IPS DF 6.9 (cell line): Measurements from ENCODE around the gene UCN3.

Experiments
- DNase-seq: peaks from one replicate; pipeline ENCODE4 v3.0.0-alpha.2; 2013; ENCODE audit warnings: low read depth, low spot score
- H3K27ac ChIP-seq: one replicate; pipeline ENCODE4 v1.5.1; 2013; ENCODE audit warnings: low read length, control low read depth
- H3K27me3 ChIP-seq: 2 replicates; pipeline ENCODE4 v1.6.1; 2013; ENCODE audit warnings: mild to moderate bottlenecking, low read length; ENCODE audit not compliant: control insufficient read depth, insufficient read depth
- H3K36me3 ChIP-seq: 2 replicates; pipeline ENCODE4 v1.6.1; 2013; ENCODE audit warnings: low read length; ENCODE audit not compliant: control insufficient read depth, insufficient read depth
- H3K4me1 ChIP-seq: 2 replicates; pipeline ENCODE4 v1.6.1; 2013; ENCODE audit warnings: low read length; ENCODE audit not compliant: control insufficient read depth, insufficient read depth
- H3K4me3 ChIP-seq: 2 replicates; pipeline ENCODE4 v1.5.1; 2013; ENCODE audit warnings: mild to moderate bottlenecking, low read length
- H3K9me3 ChIP-seq: 2 replicates; pipeline ENCODE4 v1.6.1; 2013; ENCODE audit warnings: low read length, inconsistent platforms; ENCODE audit not compliant: control insufficient read depth, insufficient read depth
- WGBS: extraction: QIAGEN DNeasy Blood & Tissue Kit; methylation state at CpG from one replicate; pipeline ENCODE4 v1.1.7; 2013; ENCODE audit warnings: mixed read lengths, missing lambda C conversion rate; ENCODE audit not compliant: insufficient read length, insufficient coverage; 5-methylcytosine and 5-hydroxymethylcytosine counted together

Gene UCN3

GRCh38 chr10:5387169-5387568 lies 22.4 kb downstream of the UCN3 start:
- Histone ChIP-seq H3K4me1 (no peaks in the 10 kb centered on the region; the same call in 1 of the 2 replicates), H3K27me3 (no peaks in the 10 kb centered on the region), H3K27ac (no peak overlapping the region), H3K9me3 (no peaks in the 10 kb centered on the region; the same call in 1 of the 2 replicates), H3K36me3 (no peaks in the 10 kb centered on the region), H3K4me3 (no peak overlapping the region)
- no CpG with 5 or more reads among the region's 5 CpGs for WGBS
- DNase-seq: no peak

GRCh38 chr10:5390607-5391205 lies 25.9 kb downstream of the UCN3 start:
- H3K4me1 ChIP-seq: no peaks in the 10 kb centered on the region; the same call in 1 of the 2 replicates
- no peaks in the 10 kb centered on the region; the same call in 1 of the 2 replicates for H3K9me3 ChIP-seq
- WGBS: no CpG with 5 or more reads among the region's 1 CpG
- H3K27me3 ChIP-seq: no peaks in the 10 kb centered on the region
- H3K27ac ChIP-seq: no peak overlapping the region
- DNase-seq: no peak
- no peak overlapping the region for H3K4me3 ChIP-seq
- no peaks in the 10 kb centered on the region; the same call in 1 of the 2 replicates for H3K36me3 ChIP-seq

- no peak for DNase-seq
- no CpG with 5 or more reads among the region's 3 CpGs for WGBS
- H3K36me3 ChIP-seq: no peaks in the 10 kb centered on the region; the same call in 1 of the 2 replicates
- H3K4me1 ChIP-seq: no peaks in the 10 kb centered on the region; the same call in 1 of the 2 replicates
- no peaks in the 10 kb centered on the region for H3K27me3 ChIP-seq
- H3K27ac ChIP-seq: no peak overlapping the region
- H3K9me3 ChIP-seq: no peaks in the 10 kb centered on the region; the same call in 1 of the 2 replicates
- H3K4me3 ChIP-seq: no peak overlapping the region
Observed at GRCh38 chr10:5391790-5392189, 27.0 kb downstream of the UCN3 start.

GRCh38 chr10:5393529-5393928 lies 28.8 kb downstream of the UCN3 start:
- Histone ChIP-seq H3K9me3 (no peaks in the 10 kb centered on the region; the same call in 1 of the 2 replicates), H3K27me3 (no peaks in the 10 kb centered on the region), H3K36me3 (no peaks in the 10 kb centered on the region; the same call in 1 of the 2 replicates), H3K27ac (no peak overlapping the region), H3K4me3 (no peak overlapping the region), H3K4me1 (no peaks in the 10 kb centered on the region)
- DNase-seq: no peak
- WGBS: no CpG with 5 or more reads among the region's 14 CpGs

- no peak for DNase-seq
- no peaks in the 10 kb centered on the region; the same call in 1 of the 2 replicates for H3K36me3 ChIP-seq
- no CpG with 5 or more reads among the region's 18 CpGs for WGBS
- no peaks in the 10 kb centered on the region; the same call in 1 of the 2 replicates for H3K9me3 ChIP-seq
- H3K4me1 ChIP-seq: no peaks in the 10 kb centered on the region
- H3K27me3 ChIP-seq: no peaks in the 10 kb centered on the region
- no peak overlapping the region for H3K4me3 ChIP-seq
- H3K27ac ChIP-seq: no peak overlapping the region
Observed at GRCh38 chr10:5395168-5395567, 30.4 kb downstream of the UCN3 start.

- Histone ChIP-seq H3K9me3 (no peaks in the 10 kb centered on the region; the same call in 1 of the 2 replicates), H3K36me3 (no peaks in the 10 kb centered on the region; the same call in 1 of the 2 replicates), H3K4me3 (no peak overlapping the region), H3K27me3 (no peaks in the 10 kb centered on the region), H3K4me1 (no peaks in the 10 kb centered on the region), H3K27ac (no peak overlapping the region)
- no peak for DNase-seq
- WGBS: no CpG with 5 or more reads among the region's 12 CpGs
Observed at GRCh38 chr10:5396556-5397300, 32.0 kb downstream of the UCN3 start.

GRCh38 chr10:5399332-5399731 lies 34.6 kb downstream of the UCN3 start:
- no peak overlapping the region for H3K27ac ChIP-seq
- H3K4me3 ChIP-seq: no peak overlapping the region
- no peaks in the 10 kb centered on the region for H3K36me3 ChIP-seq
- no peaks in the 10 kb centered on the region for H3K9me3 ChIP-seq
- H3K27me3 ChIP-seq: no peaks in the 10 kb centered on the region
- no peaks in the 10 kb centered on the region for H3K4me1 ChIP-seq
- no CpG with 5 or more reads among the region's 6 CpGs for WGBS
- DNase-seq: no peak

GRCh38 chr10:5400468-5401240 lies 35.9 kb downstream of the UCN3 start:
- Histone ChIP-seq H3K4me3 (no peak overlapping the region), H3K36me3 (no peaks in the 10 kb centered on the region), H3K27me3 (no peaks in the 10 kb centered on the region), H3K27ac (no peak overlapping the region), H3K4me1 (no peaks in the 10 kb centered on the region), H3K9me3 (no peaks in the 10 kb centered on the region)
- WGBS: no CpG with 5 or more reads among the region's 9 CpGs
- DNase-seq: no peak

GRCh38 chr10:5402798-5403197 lies 38.0 kb downstream of the UCN3 start:
- Histone ChIP-seq H3K9me3 (no peaks in the 10 kb centered on the region), H3K4me1 (no peaks in the 10 kb centered on the region), H3K27me3 (no peaks in the 10 kb centered on the region), H3K36me3 (no peaks in the 10 kb centered on the region), H3K27ac (no peak overlapping the region), H3K4me3 (no peak overlapping the region)
- WGBS: no CpG with 5 or more reads among the region's 3 CpGs
- DNase-seq: no peak
